Smooth muscle cell of the umbilical artery (primary cell): Measurements from ENCODE around the gene CSF1. TPM values are rescaled to one million over a fixed set of nuclear protein-coding genes. Genes with fewer than 3 reads are reported as not detected.

ENCODE experiments used
- total RNA-seq: library from RNA; depleted of rRNA; stranded (reverse); fragments of >200 nt; gene quantifications from 2 replicates; pipeline ENCODE4 v1.2.3, GENCODE V29; 2014

The CSF1 gene
- total RNA-seq, result 85.8 and 90.6 TPM in 2 replicates

GRCh38 chr1:109910123-109910962, at the start of gene CSF1:
Gene CSF1, plus strand, starts transcription at chr1:109910849. Its CDS starts 175 bp downstream, at chr1:109911024.

Other genes starting within 250 kb of the CSF1 start
- 18.1 and 20.8 TPM in 2 replicates for gene GSTM2, start 242.8 kb upstream of the CSF1 start, total RNA-seq
- gene GSTM1, start 223.0 kb upstream of the CSF1 start, total RNA-seq, result 0.51 and 9.8 TPM in 2 replicates
- 1.8 and 2.3 TPM in 2 replicates for gene GSTM5, start 198.6 kb upstream of the CSF1 start, total RNA-seq
- 24.3 and 138 TPM in 2 replicates for gene GSTM3, start 169.8 kb upstream of the CSF1 start, total RNA-seq
- not detected in 2 replicates for gene EPS8L3, start 146.9 kb upstream of the CSF1 start, total RNA-seq
- gene AHCYL1, start 73.9 kb downstream of the CSF1 start, total RNA-seq, result 79.0 and 85.8 TPM in 2 replicates
- gene STRIP1, start 123.8 kb downstream of the CSF1 start, total RNA-seq, result 53.4 and 60.4 TPM in 2 replicates
- gene ALX3, start 159.8 kb downstream of the CSF1 start, total RNA-seq, result not detected in 2 replicates
- not detected in 2 replicates for gene UBL4B, start 201.6 kb downstream of the CSF1 start, total RNA-seq
- gene SLC6A17, start 239.6 kb downstream of the CSF1 start, total RNA-seq, result under 0.01 and 0.60 TPM in 2 replicates